Suprapubic skin (tissue), 3 donors: Measurements from ENCODE around the gene IQCE.

ENCODE experiments used
- EP300 ChIP-seq: sonication (generic); formaldehyde crosslinking; IDR thresholded peaks from one replicate; pipeline ENCODE4 v1.6.1; 2017; ENCODE audit warnings: antibody characterized with exemption
- POLR2A ChIP-seq, 2 donors: fragments of 450-650 bp; IDR thresholded peaks; one replicate each; pipeline ENCODE4 v1.6.1; 2017; ENCODE audit warnings: antibody characterized with exemption in 2 of 2, mild to moderate bottlenecking in 2 of 2, moderate library complexity in 2 of 2
- TF ChIP-seq, protein P1 (sequence below), 2 donors: fragments of 200-600 bp in 1 of 2; fragments of 450-650 bp in 1 of 2; sonication (generic) in 1 of 2; IDR thresholded peaks; one replicate each; pipeline ENCODE4 v1.5.1; 2016 to 2019; ENCODE audit warnings: antibody characterized with exemption in 2 of 2, mild to moderate bottlenecking in 1 of 2, moderate library complexity in 1 of 2

DNA sequence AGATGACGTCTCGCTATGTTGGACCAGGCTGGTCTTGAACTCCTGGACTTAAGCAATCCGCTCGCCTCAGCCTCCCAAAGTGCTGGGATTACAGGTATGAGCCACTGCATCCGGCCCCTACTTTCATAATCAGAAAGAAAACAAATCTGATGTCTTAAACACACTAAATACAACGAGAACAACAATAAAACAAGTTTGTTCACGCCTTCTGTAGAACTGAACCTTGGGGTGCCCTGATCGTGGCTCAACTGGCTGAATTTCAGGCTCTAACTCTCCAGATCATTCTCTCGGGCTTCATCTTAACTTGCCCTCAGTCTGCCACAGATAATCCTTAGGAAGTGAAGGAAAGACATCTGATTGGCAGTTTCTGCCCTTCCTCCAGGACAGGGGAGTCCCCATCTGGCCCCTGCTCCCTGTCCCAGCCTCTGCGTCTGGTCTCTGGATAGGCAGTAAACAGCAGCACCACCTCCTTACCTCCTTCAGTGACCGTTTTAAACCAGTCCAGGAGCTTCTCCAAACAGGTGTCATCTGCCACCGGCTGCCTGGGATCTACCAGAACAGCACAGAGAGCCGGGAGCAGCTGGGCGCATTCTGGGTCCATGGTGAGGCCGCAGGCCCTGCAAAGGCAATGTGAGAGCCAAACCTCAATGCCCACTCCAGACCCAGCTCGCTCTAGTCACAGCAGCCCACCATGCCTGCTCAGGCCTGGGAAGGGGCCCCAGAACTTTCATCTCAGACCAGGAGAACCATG lies 4.8 kb upstream of the IQCE start:
- TF ChIP-seq, protein P1, sequence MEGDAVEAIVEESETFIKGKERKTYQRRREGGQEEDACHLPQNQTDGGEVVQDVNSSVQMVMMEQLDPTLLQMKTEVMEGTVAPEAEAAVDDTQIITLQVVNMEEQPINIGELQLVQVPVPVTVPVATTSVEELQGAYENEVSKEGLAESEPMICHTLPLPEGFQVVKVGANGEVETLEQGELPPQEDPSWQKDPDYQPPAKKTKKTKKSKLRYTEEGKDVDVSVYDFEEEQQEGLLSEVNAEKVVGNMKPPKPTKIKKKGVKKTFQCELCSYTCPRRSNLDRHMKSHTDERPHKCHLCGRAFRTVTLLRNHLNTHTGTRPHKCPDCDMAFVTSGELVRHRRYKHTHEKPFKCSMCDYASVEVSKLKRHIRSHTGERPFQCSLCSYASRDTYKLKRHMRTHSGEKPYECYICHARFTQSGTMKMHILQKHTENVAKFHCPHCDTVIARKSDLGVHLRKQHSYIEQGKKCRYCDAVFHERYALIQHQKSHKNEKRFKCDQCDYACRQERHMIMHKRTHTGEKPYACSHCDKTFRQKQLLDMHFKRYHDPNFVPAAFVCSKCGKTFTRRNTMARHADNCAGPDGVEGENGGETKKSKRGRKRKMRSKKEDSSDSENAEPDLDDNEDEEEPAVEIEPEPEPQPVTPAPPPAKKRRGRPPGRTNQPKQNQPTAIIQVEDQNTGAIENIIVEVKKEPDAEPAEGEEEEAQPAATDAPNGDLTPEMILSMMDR (IDR thresholded peaks at IDR 0.05): no peak
- no peak for TF ChIP-seq POLR2A (IDR thresholded peaks at IDR 0.05)
- TF ChIP-seq EP300: no peak
